Measurements from ENCODE around the gene CLOCK.

- TF ChIP-seq, protein P1, sequence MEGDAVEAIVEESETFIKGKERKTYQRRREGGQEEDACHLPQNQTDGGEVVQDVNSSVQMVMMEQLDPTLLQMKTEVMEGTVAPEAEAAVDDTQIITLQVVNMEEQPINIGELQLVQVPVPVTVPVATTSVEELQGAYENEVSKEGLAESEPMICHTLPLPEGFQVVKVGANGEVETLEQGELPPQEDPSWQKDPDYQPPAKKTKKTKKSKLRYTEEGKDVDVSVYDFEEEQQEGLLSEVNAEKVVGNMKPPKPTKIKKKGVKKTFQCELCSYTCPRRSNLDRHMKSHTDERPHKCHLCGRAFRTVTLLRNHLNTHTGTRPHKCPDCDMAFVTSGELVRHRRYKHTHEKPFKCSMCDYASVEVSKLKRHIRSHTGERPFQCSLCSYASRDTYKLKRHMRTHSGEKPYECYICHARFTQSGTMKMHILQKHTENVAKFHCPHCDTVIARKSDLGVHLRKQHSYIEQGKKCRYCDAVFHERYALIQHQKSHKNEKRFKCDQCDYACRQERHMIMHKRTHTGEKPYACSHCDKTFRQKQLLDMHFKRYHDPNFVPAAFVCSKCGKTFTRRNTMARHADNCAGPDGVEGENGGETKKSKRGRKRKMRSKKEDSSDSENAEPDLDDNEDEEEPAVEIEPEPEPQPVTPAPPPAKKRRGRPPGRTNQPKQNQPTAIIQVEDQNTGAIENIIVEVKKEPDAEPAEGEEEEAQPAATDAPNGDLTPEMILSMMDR (IDR thresholded peaks at IDR 0.05; ENCODE audit: poor library complexity), result no peak
- TF ChIP-seq EZH2 (IDR thresholded peaks at IDR 0.05; ENCODE audit: borderline replicate concordance) (no peak), EZH2phosphoT487 (IDR thresholded peaks at IDR 0.05; ENCODE audit: low read depth, severe bottlenecking, unreplicated experiment) (no peak)
These were observed 139.6 kb downstream of the CLOCK start for GRCh38 chr4:55407119-55407518.
